Measurements from ENCODE around the gene ENAH. TPM values are rescaled to one million over a fixed set of nuclear protein-coding genes. Genes with fewer than 3 reads are reported as not detected.

ENAH gene
- polyA plus RNA-seq, 1 of the 3 experiments (the other 2 are of a cell fraction) = 48.9 TPM

GRCh38 chr1:225445639-225446594 is 207.0 kb downstream of the ENAH start:
- no peak overlapping the region for H3K4me2 ChIP-seq
- H3K27ac ChIP-seq (ENCODE audit: low read depth in 2 of 2, low read length in 1 of 2) = no peak overlapping the region
- DNase-seq = no peak
- TF ChIP-seq REST (IDR thresholded peaks at IDR 0.05; ENCODE audit: low read depth, low read length) = no peak
- no peak for TF ChIP-seq SMC3 (IDR thresholded peaks at IDR 0.05; ENCODE audit: low read depth, low read length)
- no peak for TF ChIP-seq TAF1 (IDR thresholded peaks at IDR 0.05; ENCODE audit: borderline replicate concordance, low read depth, low read length)
- TF ChIP-seq RXRA (IDR thresholded peaks at IDR 0.05; ENCODE audit: borderline replicate concordance, low read depth) = no peak
- TF ChIP-seq, protein P1, sequence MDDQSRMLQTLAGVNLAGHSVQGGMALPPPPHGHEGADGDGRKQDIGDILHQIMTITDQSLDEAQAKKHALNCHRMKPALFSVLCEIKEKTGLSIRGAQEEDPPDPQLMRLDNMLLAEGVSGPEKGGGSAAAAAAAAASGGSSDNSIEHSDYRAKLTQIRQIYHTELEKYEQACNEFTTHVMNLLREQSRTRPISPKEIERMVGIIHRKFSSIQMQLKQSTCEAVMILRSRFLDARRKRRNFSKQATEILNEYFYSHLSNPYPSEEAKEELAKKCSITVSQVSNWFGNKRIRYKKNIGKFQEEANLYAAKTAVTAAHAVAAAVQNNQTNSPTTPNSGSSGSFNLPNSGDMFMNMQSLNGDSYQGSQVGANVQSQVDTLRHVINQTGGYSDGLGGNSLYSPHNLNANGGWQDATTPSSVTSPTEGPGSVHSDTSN (IDR thresholded peaks at IDR 0.05) = no peak
- no peak for TF ChIP-seq MAX (IDR thresholded peaks at IDR 0.05; ENCODE audit: low read depth)
- TF ChIP-seq EP300 (IDR thresholded peaks at IDR 0.05; ENCODE audit: borderline replicate concordance in 1 of 2, low read depth in 1 of 2, low read length in 1 of 2) = no peak
- no peak for TF ChIP-seq FOXM1 (IDR thresholded peaks at IDR 0.05; ENCODE audit: low read depth)
- TF ChIP-seq, protein P2, sequence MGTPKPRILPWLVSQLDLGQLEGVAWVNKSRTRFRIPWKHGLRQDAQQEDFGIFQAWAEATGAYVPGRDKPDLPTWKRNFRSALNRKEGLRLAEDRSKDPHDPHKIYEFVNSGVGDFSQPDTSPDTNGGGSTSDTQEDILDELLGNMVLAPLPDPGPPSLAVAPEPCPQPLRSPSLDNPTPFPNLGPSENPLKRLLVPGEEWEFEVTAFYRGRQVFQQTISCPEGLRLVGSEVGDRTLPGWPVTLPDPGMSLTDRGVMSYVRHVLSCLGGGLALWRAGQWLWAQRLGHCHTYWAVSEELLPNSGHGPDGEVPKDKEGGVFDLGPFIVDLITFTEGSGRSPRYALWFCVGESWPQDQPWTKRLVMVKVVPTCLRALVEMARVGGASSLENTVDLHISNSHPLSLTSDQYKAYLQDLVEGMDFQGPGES (IDR thresholded peaks at IDR 0.05; ENCODE audit: low read depth, low read length) = no peak
- TF ChIP-seq CHD2 (IDR thresholded peaks at IDR 0.05; ENCODE audit: low read length, partially characterized antibody) = no peak
- TF ChIP-seq GABPA (IDR thresholded peaks at IDR 0.05; ENCODE audit: low read depth) = no peak
- no peak for TF ChIP-seq RFX5 (IDR thresholded peaks at IDR 0.05; ENCODE audit: low read length)
- no peak for TF ChIP-seq RCOR1 (IDR thresholded peaks at IDR 0.05; ENCODE audit: low read length)
- TF ChIP-seq TCF12 (IDR thresholded peaks at IDR 0.05) = no peak
- no peak for TF ChIP-seq CTCF (IDR thresholded peaks at IDR 0.05)
- no peak for TF ChIP-seq USF2 (IDR thresholded peaks at IDR 0.05; ENCODE audit: borderline replicate concordance, low read depth, low read length)
- TF ChIP-seq YY1 (IDR thresholded peaks at IDR 0.05; ENCODE audit: low read depth) = no peak
- no peak for TF ChIP-seq GATA2 (CRISPR knock-in tag; IDR thresholded peaks at IDR 0.05)
- peaks cover 4 to 5% of the 10 kb centered on the region in 2 experiments; a peak in 2 of 4 replicates for H3K4me1 ChIP-seq (ENCODE audit: control insufficient read depth in 1 of 2, insufficient read depth in 2 of 2, low read depth in 1 of 2, low read length in 1 of 2)
- CTCF ChIA-PET = interaction anchor here (3.3 kb wide), 1 partner anchor 29 kb away, joined by 15 read pairs; no protein-coding TSS in a partner anchor
- H2AFZ ChIP-seq (ENCODE audit: low read depth) = no peak overlapping the region
- no peaks in the 10 kb centered on the region for H3K27me3 ChIP-seq (ENCODE audit: insufficient read depth)
- H3K9me3 ChIP-seq = no peaks in the 10 kb centered on the region
- H3K9me2 ChIP-seq = no peaks in the 10 kb centered on the region
- no peaks in the 10 kb centered on the region for H3K36me3 ChIP-seq (replicated peaks in 1 of 2; ENCODE audit: control insufficient read depth in 1 of 2, insufficient read depth in 2 of 2, low read length in 1 of 2)
- no peaks in the 10 kb centered on the region for H3K79me2 ChIP-seq (ENCODE audit: insufficient read depth)
- no peaks in the 10 kb centered on the region for H3F3A ChIP-seq (replicated peaks; ENCODE audit: insufficient read depth)
- H4K20me1 ChIP-seq (ENCODE audit: insufficient read depth) = no peaks in the 10 kb centered on the region
- POLR2A ChIA-PET = no interaction called here
- H3K9ac ChIP-seq = no peak overlapping the region
- no peak overlapping the region for H3K4me3 ChIP-seq (ENCODE audit: low read depth in 2 of 2, low read length in 1 of 2)
- 81% methylated on average over 9 of the region's 9 CpGs for WGBS (ENCODE audit: low lambda C conversion rate)
